HK-2 (cell line): Measurements from ENCODE around the gene STRBP.
A peak's percentile ranks its signal among the peaks of the same experiment; 100 is the strongest.

Experiments
- DNase-seq: peaks from one replicate; pipeline ENCODE4 v3.0.0-alpha.2; 2018; ENCODE audit not compliant: unreplicated experiment

Gene STRBP

DNA sequence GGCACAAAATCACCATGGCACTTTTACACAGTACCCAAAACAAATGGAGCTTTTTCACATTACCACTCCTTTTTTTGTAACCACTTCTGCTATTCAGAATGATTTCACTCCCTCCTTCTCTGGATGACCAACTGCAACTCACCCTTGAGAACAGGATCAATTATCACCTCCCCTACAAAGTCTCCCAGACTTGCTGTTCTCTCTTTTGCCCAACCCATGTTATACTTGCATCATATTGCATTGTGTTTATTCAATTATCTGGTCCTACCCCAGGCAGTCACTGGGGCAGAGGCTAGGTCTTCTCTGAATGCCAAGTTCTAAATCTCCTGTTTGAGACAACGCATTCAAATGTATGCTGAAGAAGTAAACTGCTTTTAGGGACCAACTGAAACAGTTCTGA, 139.0 kb downstream of the STRBP start:
- DNase-seq, result no peak

DNA sequence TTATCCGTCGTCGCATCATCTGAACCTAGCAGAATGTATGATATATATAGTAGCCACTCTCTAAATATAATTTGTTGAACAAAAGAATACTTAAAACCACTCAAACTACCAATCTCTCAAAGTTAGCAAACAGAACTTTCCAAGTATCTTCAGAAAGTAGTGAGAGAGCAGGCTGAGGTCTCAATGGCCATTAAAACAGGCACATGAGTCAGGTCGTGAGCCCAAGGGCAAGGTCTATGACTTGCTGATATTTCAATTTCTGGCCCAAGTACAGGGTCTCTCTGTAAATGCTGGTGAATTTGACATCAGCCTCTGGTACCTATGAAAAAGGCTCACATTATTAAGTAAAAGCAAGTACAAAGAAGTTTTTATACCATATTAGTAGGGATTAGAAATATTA, 139.8 kb downstream of the STRBP start:
- DNase-seq, result no peak

GRCh38 chr9:123127512-123128075, 140.8 kb downstream of the STRBP start:
- DNase-seq, result no peak

DNA sequence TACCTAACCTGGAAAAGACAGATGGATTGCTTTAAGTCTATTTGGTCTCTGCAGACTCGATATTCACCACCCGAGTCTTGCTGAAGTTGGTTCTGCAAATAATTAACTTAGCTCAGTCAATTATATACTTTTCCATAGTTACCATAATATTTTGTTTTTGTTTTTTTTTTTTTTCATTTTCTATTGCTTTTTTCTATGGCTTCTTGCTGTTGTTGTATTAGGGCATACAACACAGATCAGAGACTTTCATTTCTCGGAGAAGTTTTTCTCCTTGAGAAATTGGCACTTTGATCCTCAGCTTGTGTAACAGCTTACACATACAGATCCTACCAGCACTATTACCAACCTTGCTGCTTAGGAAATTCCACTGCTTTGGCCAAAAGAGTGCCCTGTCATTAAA, 146.9 kb downstream of the STRBP start:
- no peak for DNase-seq

DNA sequence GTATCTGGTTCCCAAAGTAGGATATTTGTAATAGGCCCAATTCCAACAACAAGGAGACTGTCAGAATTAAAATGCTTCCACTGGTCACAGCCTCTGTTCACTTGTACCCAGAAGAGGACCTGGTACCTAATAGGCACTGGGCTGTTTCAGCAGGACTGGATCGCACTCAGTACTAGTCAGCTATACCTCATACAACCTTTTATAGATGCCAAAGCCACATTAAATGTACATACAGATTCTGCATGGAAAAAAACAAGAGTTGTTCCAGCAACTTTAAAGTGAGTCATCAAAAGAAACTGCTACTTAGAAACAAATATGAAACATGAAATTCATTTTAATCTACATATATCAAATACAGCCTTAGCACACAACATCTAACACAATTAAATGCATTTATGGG, 147.4 kb downstream of the STRBP start:
- DNase-seq, result no peak

DNA sequence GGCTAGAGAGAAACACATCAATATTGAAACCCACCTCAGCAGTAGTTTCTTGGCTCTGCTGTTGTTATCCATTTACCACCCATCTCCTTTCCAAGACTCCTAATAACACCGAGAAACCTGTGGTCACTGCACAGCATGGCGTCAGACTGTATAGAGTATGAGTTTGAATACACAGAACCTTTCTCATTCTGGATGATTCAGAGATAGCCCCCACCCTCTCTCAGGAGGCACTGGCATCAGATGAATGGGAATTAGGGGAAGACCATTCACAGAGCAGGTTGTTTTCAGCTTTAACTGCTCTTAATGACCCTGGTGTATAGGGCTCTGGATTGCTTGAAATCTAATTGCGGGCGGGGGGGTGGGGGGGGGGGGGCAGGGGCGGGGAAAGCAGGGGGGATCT, 148.3 kb downstream of the STRBP start:
- DNase-seq, result no peak

DNA sequence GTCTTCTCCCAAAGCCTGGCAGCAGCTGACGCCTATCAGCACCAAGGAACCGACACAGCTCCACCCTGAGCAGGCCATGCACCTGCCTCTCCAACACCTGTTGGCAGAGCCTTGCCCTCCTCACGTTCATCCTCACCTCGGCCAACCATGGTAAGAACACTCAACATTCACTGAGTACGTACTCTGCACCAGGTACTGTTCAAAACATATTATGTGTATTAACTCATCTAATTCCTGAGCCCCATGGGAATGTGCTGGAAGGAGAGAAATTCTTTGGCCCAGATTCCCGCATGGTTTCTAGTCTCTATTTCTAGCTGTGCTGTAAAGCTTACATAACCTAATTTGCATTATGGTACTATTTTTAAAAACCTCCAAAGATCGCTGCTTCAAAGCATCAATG, 148.8 kb downstream of the STRBP start:
- DNase-seq, result no peak

- DNase-seq, result no peak
Measured at GRCh38 chr9:123116036-123116435, 152.3 kb downstream of the STRBP start.

- DNase-seq, result no peak
Measured at GRCh38 chr9:123115146-123115913, 153.1 kb downstream of the STRBP start.

DNA sequence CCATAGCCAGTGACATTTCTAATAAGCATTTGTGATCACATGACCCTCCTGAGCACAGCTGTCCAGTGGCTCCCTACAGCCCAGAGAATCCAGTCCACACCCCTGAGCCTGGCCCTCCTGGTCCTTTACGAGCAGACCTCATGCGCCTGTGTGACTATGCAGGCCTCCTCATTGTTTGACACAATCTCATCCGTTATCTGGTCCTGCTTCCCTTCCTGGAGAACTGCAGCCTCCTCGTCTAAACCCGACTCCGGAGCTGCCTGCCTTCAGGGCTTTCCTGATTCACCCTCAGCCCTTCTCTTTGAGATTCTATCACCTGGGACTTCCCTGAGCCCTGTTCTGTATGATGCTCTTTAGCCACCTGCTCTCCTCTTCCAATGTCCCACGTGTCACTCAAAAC, 155.2 kb downstream of the STRBP start:
- DNase-seq, result no peak

DNA sequence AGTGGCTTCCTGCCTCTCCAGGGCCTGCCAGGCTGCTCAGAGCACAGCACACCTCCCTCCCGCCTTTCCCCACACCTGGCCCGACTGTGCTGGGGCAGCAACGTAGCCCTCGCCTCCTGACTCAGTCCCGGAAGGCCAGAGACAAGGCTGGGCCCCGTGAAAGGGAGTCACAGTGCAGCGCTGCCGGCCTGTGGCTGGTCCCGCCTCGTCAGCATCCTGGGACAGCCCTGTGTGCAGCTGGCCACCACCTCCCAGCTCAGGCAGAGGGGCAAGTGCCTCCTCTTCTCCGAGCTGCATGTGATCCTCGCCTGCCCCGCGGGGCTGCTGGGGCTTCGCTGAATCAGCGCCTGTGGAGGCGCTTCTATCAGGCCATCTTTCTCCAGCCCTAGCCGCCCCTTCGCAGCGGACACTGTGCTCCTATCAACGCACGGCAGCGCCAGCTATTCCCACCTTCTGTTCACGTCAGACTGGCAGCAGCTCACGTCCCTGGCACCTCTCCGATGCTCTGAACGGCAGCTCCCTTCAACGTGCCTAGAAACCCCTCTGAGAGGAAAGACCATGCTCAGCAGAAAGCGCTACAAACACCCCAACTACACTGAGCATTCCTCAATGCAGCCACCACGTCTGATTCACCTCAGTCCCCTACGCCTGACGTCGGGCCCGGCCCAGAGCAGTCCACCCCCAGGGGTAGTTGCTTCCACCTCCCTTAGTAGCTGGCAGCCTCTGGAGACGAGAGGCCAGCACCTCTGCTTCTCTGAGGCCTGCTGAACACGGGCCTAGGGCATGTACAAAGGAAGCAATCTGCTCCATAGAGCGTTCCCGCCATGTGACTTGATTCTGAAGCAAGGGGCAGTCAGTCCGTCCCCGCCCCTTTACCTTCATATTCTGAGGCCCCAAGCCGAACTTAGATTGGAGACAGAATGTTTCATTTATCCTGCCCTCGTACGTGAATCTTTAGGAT, 156.1 kb downstream of the STRBP start:
- DNase-seq, result no peak

GRCh38 chr9:123111427-123112014, 156.9 kb downstream of the STRBP start:
- DNase-seq, result no peak

DNA sequence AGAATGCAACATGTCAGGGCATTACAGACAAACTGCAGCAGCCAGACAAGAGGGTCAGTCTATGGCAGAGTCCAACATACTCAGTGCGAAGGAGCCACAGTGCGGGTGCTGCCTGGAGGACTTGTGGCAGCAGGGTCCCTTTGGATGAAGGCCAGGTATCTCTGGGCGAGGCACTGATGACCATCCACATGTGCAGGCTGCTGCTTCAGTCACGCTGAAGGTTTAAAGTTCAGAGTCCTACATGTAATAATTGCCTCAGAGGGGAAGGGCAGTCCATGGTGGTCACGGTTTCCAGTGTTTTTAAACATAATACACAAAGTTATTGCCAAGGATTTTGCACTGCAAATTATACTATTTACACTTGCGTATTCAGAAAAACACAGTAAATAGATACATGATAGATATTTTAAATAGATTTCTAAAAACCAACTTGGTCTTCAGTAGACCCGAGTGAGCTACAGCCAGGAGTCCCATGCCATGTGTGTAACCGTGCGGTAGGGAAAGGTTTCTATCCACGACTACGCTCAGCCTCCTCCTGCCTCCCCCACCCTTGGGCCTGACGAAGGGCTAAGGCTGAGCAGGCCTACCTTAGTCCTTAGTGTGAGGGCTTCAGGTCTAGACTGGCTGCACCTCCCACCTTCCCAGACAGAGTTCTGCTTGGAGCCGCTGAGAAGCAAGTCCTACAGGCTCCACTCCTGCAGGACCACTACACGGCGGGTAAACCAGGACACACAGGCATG, 158.7 kb downstream of the STRBP start:
- DNase-seq, result no peak

- DNase-seq, result no peak
Measured at GRCh38 chr9:123108976-123109375, 159.4 kb downstream of the STRBP start.

GRCh38 chr9:123107639-123108285, 160.6 kb downstream of the STRBP start:
- DNase-seq, result no peak

GRCh38 chr9:123105490-123105889, 162.9 kb downstream of the STRBP start:
- DNase-seq, result no peak

GRCh38 chr9:123104807-123105206, 163.6 kb downstream of the STRBP start:
- no peak for DNase-seq

DNA sequence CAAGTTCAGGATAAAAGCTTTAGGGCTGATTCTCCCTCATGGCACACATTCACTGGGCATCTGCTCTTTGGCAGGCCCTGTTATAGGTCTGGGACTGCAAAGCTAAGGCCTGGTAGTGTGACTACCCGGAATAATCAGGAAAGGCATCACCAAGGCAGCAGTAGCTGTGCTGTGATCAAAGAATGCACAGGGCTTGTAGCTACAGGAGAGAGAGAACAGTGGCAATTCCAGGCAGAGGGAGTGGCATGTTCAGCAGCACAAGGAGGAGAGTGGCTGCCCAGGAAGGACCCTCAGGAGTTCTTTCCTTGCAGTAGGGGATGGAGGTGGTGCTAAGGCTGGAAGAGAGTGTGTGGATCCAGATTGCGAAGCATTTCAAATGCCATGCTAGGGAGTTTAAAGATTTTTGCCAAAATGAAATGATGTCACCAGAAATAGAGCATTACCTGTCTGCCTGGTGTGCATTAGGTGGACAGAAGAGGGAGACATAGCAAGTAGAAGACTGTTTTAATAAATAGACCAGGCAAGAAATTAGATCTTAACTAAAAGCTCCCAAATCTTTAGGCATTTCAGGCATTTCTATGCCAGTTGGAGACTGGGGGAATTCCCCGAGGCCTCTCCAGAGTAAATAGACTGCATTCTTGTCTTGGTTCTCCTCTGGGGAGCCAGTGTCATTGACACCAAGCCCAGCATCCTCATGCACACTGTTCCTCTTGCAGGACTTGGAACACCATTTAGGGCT, 165.8 kb downstream of the STRBP start:
- DNase-seq, result peak; percentile 15

GRCh38 chr9:123099548-123099947, 168.8 kb downstream of the STRBP start:
- no peak for DNase-seq

DNA sequence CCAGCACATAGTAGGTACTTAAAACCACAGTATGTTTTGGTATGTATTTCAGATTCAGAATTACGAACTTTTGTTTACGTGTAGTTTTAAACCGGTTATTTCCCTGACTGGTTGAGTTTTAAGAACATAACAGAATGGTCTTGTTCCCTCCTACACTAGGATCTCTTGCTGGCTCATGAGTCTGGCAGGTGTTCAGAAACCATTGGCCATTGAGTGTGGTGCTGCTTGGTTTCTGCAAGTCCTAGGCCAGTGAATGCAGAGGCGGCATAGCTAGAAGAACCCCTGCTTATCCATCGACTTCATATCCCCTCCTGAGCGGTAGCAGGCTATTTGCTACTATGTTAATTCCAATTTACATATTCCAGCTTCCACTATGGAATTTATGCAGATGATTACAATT, 169.3 kb downstream of the STRBP start:
- DNase-seq, result no peak
